Neural cell (in vitro differentiated cells): ENCODE data around the gene CAMKMT.

Experiments used
- CTCF ChIP-seq: fragments of 450-650 bp; IDR thresholded peaks from 2 replicates; pipeline ENCODE4 v1.5.1; 2014; ENCODE audit warnings: antibody characterized with exemption, mild to moderate bottlenecking, moderate library complexity; ENCODE audit not compliant: poor library complexity, severe bottlenecking
- EZH2 ChIP-seq: fragments of 200-600, 300-800 bp; shearing (Covaris generic), sonication (generic); IDR thresholded peaks from 2 replicates; pipeline ENCODE4 v1.6.1; 2014; ENCODE audit warnings: antibody characterized with exemption, low read length, borderline replicate concordance, mild to moderate bottlenecking; ENCODE audit not compliant: insufficient read depth, poor library complexity, severe bottlenecking
- MXI1 ChIP-seq: fragments of 450-650 bp; conservative IDR thresholded peaks from 2 replicates; pipeline ENCODE4 v1.6.1; 2014; ENCODE audit warnings: antibody characterized with exemption, mild to moderate bottlenecking; ENCODE audit not compliant: poor library complexity, severe bottlenecking
- POLR2AphosphoS5 ChIP-seq: IDR thresholded peaks from 2 replicates; pipeline ENCODE4 v1.6.1; 2012
- RAD21 ChIP-seq: fragments of 450-650 bp; conservative IDR thresholded peaks from 2 replicates; pipeline ENCODE4 v1.6.1; 2014; ENCODE audit warnings: antibody characterized with exemption, mild to moderate bottlenecking, moderate library complexity
- REST ChIP-seq: IDR thresholded peaks from 2 replicates; pipeline ENCODE4 v1.6.1; 2012; ENCODE audit warnings: borderline replicate concordance
- SMC3 ChIP-seq: fragments of 450-650 bp; conservative IDR thresholded peaks from 2 replicates; pipeline ENCODE4 v1.6.1; 2014; ENCODE audit warnings: antibody characterized with exemption, mild to moderate bottlenecking, moderate library complexity; ENCODE audit not compliant: poor library complexity
- TAF1 ChIP-seq: IDR thresholded peaks from 2 replicates; pipeline ENCODE4 v1.6.1; 2012; ENCODE audit warnings: low read depth

GRCh38 chr2:44442019-44442418 lies 80.3 kb downstream of the CAMKMT start:
- TF ChIP-seq SMC3, result no peak
- TF ChIP-seq CTCF, result no peak
- TF ChIP-seq REST, result no peak
- no peak for TF ChIP-seq POLR2AphosphoS5
- no peak for TF ChIP-seq TAF1
- TF ChIP-seq EZH2, result no peak
- no peak for TF ChIP-seq RAD21
- TF ChIP-seq MXI1, result no peak
